Calu3 (cell line): ENCODE results near the gene EHBP1. TPM values are rescaled to one million over a fixed set of nuclear protein-coding genes. Genes with fewer than 3 reads are reported as not detected.

ENCODE experiments used
- BruUV-seq: library from RNA; stranded (reverse); fragments of 400-500 nt; replicated peaks from 2 replicates; lab custom pipeline; 2021; lab: Mats Ljungman, UMichigan
- CTCF ChIA-PET: fragments of 300-600 bp; sonication (Branson Sonifier 250); formaldehyde crosslinking; loops from one replicate; lab custom pipeline; 2022; ENCODE audit warnings: antibody characterized with exemption; lab: Charles Lee
- DNase-seq: peaks from one replicate; pipeline ENCODE4 v3.0.0; 2022
- H3K27ac Mint-ChIP-seq: one replicate; pipeline ENCODE4 v1.8.0; 2022; ENCODE audit warnings: mixed read lengths; ENCODE audit not compliant: unreplicated experiment
- H3K27me3 Mint-ChIP-seq: one replicate; pipeline ENCODE4 v1.8.0; 2022; ENCODE audit warnings: mixed read lengths; ENCODE audit not compliant: unreplicated experiment
- H3K36me3 Mint-ChIP-seq: one replicate; pipeline ENCODE4 v1.8.0; 2022; ENCODE audit warnings: mild to moderate bottlenecking, moderate library complexity, mixed read lengths; ENCODE audit not compliant: insufficient read depth, unreplicated experiment
- H3K4me1 Mint-ChIP-seq: one replicate; pipeline ENCODE4 v1.8.0; 2022; ENCODE audit warnings: mild to moderate bottlenecking, low read depth, mixed read lengths; ENCODE audit not compliant: unreplicated experiment
- H3K4me3 Mint-ChIP-seq: one replicate; pipeline ENCODE4 v1.8.0; 2022; ENCODE audit warnings: mild to moderate bottlenecking, low read depth, moderate library complexity, mixed read lengths; ENCODE audit not compliant: unreplicated experiment
- H3K9me3 Mint-ChIP-seq: one replicate; pipeline ENCODE4 v1.8.0; 2022; ENCODE audit warnings: low read depth, mixed read lengths; ENCODE audit not compliant: unreplicated experiment
- intact Hi-C: fragments of 100-400 bp; cut with micrococcal nuclease; formaldehyde crosslinking; loops from one replicate; pipeline ENCODE4 v1.10.0; 2022; ENCODE audit not compliant: unreplicated experiment
- total RNA-seq: library from RNA; stranded (reverse); gene quantifications from 2 replicates; pipeline ENCODE4 v1.2.3, GENCODE V29; 2022
- TF ChIP-seq, protein P1 (sequence below): fragments of 200-600 bp; IDR thresholded peaks from one replicate; pipeline ENCODE4 v1.8.0; 2022; ENCODE audit warnings: antibody characterized with exemption; ENCODE audit not compliant: unreplicated experiment

The EHBP1 gene
- total RNA-seq, 1 experiment from 2014 or later, result 82.9 TPM

- Mint-ChIP-seq H3K27ac (no peak overlapping the region), H3K9me3 (no peaks in the 10 kb centered on the region)
These were observed 295.3 kb downstream of the EHBP1 start for GRCh38 chr2:63000801-63001200.

DNA sequence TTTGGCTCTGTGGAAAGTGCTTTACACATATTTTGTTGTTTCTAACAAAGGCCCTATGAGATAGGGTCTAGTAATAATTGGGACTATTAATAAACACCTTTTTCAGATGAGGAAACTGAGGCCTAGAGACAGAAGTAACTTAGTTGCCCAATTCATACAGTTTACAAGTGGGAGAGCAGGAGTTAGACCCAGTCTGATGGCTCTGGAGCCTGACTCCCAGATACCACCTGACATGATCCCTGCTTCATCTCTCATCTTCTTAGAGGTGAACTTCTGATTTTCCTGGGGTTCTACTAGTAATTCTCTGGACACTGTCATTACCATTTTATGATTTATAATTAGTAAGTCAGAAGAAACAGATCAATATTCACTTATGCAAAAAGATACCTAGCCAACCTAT, 296.1 kb downstream of the EHBP1 start:
- intact Hi-C loops, result loop anchor here (10.0 kb wide), 1 partner anchor 183 kb away; no protein-coding TSS in a partner anchor
- TF ChIP-seq, protein P1, sequence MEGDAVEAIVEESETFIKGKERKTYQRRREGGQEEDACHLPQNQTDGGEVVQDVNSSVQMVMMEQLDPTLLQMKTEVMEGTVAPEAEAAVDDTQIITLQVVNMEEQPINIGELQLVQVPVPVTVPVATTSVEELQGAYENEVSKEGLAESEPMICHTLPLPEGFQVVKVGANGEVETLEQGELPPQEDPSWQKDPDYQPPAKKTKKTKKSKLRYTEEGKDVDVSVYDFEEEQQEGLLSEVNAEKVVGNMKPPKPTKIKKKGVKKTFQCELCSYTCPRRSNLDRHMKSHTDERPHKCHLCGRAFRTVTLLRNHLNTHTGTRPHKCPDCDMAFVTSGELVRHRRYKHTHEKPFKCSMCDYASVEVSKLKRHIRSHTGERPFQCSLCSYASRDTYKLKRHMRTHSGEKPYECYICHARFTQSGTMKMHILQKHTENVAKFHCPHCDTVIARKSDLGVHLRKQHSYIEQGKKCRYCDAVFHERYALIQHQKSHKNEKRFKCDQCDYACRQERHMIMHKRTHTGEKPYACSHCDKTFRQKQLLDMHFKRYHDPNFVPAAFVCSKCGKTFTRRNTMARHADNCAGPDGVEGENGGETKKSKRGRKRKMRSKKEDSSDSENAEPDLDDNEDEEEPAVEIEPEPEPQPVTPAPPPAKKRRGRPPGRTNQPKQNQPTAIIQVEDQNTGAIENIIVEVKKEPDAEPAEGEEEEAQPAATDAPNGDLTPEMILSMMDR, result no peak
- Mint-ChIP-seq H3K4me3 (no peak overlapping the region), H3K36me3 (peaks cover 10% of the 10 kb centered on the region), H3K4me1 (no peaks in the 10 kb centered on the region), H3K9me3 (no peaks in the 10 kb centered on the region), H3K27ac (no peak overlapping the region), H3K27me3 (no peaks in the 10 kb centered on the region)
- no peak for DNase-seq
- no TSS peak for BruUV-seq
- CTCF ChIA-PET, result interaction anchor here (1.6 kb wide), 1 partner anchor 11 kb away, joined by 4 read pairs; no protein-coding TSS in a partner anchor

More at GRCh38 chr2:63000801-63001200, 295.3 kb downstream of the EHBP1 start:
- H3K4me3 Mint-ChIP-seq, result no peak overlapping the region
- H3K27me3 Mint-ChIP-seq, result no peaks in the 10 kb centered on the region
- BruUV-seq, result no TSS peak
- TF ChIP-seq, protein P1, result no peak
- no peaks in the 10 kb centered on the region for H3K4me1 Mint-ChIP-seq
- no peak for DNase-seq
- CTCF ChIA-PET, result no interaction called here
- intact Hi-C loops, result loop anchor here (10.0 kb wide), 1 partner anchor 184 kb away; no protein-coding TSS in a partner anchor
- H3K36me3 Mint-ChIP-seq, result peaks cover 10% of the 10 kb centered on the region

- H3K27ac Mint-ChIP-seq, result no peak overlapping the region
- intact Hi-C loops, result loop anchor here (10.0 kb wide), 1 partner anchor 181 kb away; no protein-coding TSS in a partner anchor
- TF ChIP-seq, protein P1, result no peak
- no TSS peak for BruUV-seq
- H3K36me3 Mint-ChIP-seq, result peaks cover 5% of the 10 kb centered on the region
- H3K27me3 Mint-ChIP-seq, result no peaks in the 10 kb centered on the region
- H3K4me3 Mint-ChIP-seq, result no peak overlapping the region
- no peak for DNase-seq
- CTCF ChIA-PET, result no interaction called here
- no peaks in the 10 kb centered on the region for H3K4me1 Mint-ChIP-seq
- H3K9me3 Mint-ChIP-seq, result no peaks in the 10 kb centered on the region
These were observed 297.8 kb downstream of the EHBP1 start for GRCh38 chr2:63003351-63003750.

- no TSS peak for BruUV-seq
- H3K4me1 Mint-ChIP-seq, result no peaks in the 10 kb centered on the region
- no peak overlapping the region for H3K27ac Mint-ChIP-seq
- DNase-seq, result no peak
- no peaks in the 10 kb centered on the region for H3K27me3 Mint-ChIP-seq
- H3K4me3 Mint-ChIP-seq, result no peak overlapping the region
- no peaks in the 10 kb centered on the region for H3K9me3 Mint-ChIP-seq
- TF ChIP-seq, protein P1, result no peak
- intact Hi-C loops, result loop anchor here (10.0 kb wide), 1 partner anchor 177 kb away; no protein-coding TSS in a partner anchor
- peaks cover 9% of the 10 kb centered on the region for H3K36me3 Mint-ChIP-seq
- CTCF ChIA-PET, result interaction anchor here (0.5 kb wide), 1 partner anchor 200 kb away, joined by 3 read pairs; no protein-coding TSS in a partner anchor
These were observed 302.4 kb downstream of the EHBP1 start for GRCh38 chr2:63007813-63008458.
